ENCODE results near the gene SF3B6.

SF3B6 gene, protein sequence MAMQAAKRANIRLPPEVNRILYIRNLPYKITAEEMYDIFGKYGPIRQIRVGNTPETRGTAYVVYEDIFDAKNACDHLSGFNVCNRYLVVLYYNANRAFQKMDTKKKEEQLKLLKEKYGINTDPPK

DNA sequence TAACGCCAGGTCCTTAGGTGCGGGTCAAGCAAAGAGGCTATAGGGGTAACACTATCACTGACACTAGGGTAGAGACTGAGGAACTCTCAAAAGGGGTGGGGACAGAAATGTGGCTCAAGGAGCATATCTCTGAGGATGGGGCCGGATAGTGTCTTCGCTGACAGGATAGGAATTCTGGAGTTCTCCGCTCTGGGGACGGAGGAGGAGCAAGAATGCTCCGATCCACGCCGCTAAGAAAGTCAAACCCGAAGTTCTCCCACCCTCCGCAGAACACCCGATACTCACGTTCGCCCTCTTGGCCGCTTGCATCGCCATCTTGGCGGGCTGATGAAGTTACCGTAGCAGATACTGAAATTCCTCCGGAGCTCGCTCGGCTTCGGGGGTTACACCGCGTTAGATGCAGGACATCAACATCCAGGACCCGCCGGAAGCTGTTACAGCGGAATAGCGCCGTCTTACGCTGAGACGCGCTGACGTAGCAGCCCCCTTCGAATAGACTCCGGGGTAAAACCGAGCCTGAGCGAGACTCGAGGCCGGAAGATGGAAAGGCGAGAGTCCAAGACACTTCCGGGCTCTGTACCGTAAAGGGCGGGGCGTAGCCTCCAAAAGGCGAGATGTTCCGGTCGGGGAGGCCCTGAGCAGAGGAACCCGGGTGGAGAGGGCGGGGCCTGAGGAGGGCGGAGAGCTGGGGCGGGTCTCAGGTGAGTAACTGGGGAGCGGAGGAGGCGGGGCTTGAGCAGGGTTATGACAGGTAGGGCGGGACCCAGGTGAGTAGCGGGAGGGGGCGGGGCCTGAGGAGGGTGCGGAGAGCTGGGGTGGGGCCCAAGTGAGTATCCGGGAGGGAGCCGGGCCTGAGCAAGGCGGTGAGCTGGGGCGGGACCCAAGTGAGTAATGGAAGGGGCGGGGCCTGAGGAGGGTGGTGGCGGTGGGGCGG lies at the start of gene SF3B6:
Gene SF3B6, minus strand, starts transcription at position 412 of the 934 bp plus-strand sequence. Its CDS starts 97 bp downstream, at position 315.
- no peaks in the 10 kb centered on the region for H3K9me3 ChIP-seq (ENCODE audit: insufficient read depth, low read length)
- H3F3A ChIP-seq (ENCODE audit: insufficient read depth), result peaks cover 5% of the 10 kb centered on the region; the same call in 1 of the 2 replicates
- H3K4me3 ChIP-seq (ENCODE audit: insufficient read depth, low read length, poor library complexity, severe bottlenecking), result peak within 1 kb of the TSS; percentile 76
- H3K79me2 ChIP-seq (ENCODE audit: insufficient read depth, low read length), result peaks cover 32% of the 10 kb centered on the region
- H3K36me3 ChIP-seq (ENCODE audit: low read length), result peaks cover 9% of the 10 kb centered on the region; the same call in 1 of the 2 replicates
- peak within 1 kb of the TSS; percentile 80 for H3K4me2 ChIP-seq (ENCODE audit: low read depth, low read length, poor library complexity, severe bottlenecking)
- H3K27me3 ChIP-seq (ENCODE audit: low read length), result no peaks in the 10 kb centered on the region
- no peaks in the 10 kb centered on the region for H4K20me1 ChIP-seq (ENCODE audit: low read depth, low read length)
- H2AFZ ChIP-seq (ENCODE audit: low read depth, low read length, severe bottlenecking), result peak within 1 kb of the TSS; percentile 64
- no peaks in the 10 kb centered on the region for H3K9me2 ChIP-seq (replicated peaks; ENCODE audit: insufficient read depth, low read length)
- H3K27ac ChIP-seq (ENCODE audit: low read depth, low read length), result peak within 1 kb of the TSS; percentile 25; the same call in 1 of the 2 replicates
- peak within 1 kb of the TSS; percentile 67 for H3K9ac ChIP-seq (ENCODE audit: low read length)
- TF ChIP-seq EZH2phosphoT487 (conservative IDR thresholded peaks at IDR 0.05; ENCODE audit: low read length), result no peak
- TF ChIP-seq, protein P1, sequence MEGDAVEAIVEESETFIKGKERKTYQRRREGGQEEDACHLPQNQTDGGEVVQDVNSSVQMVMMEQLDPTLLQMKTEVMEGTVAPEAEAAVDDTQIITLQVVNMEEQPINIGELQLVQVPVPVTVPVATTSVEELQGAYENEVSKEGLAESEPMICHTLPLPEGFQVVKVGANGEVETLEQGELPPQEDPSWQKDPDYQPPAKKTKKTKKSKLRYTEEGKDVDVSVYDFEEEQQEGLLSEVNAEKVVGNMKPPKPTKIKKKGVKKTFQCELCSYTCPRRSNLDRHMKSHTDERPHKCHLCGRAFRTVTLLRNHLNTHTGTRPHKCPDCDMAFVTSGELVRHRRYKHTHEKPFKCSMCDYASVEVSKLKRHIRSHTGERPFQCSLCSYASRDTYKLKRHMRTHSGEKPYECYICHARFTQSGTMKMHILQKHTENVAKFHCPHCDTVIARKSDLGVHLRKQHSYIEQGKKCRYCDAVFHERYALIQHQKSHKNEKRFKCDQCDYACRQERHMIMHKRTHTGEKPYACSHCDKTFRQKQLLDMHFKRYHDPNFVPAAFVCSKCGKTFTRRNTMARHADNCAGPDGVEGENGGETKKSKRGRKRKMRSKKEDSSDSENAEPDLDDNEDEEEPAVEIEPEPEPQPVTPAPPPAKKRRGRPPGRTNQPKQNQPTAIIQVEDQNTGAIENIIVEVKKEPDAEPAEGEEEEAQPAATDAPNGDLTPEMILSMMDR (IDR thresholded peaks at IDR 0.05; ENCODE audit: insufficient read depth, low read length, poor library complexity, severe bottlenecking), result no peak

DNA sequence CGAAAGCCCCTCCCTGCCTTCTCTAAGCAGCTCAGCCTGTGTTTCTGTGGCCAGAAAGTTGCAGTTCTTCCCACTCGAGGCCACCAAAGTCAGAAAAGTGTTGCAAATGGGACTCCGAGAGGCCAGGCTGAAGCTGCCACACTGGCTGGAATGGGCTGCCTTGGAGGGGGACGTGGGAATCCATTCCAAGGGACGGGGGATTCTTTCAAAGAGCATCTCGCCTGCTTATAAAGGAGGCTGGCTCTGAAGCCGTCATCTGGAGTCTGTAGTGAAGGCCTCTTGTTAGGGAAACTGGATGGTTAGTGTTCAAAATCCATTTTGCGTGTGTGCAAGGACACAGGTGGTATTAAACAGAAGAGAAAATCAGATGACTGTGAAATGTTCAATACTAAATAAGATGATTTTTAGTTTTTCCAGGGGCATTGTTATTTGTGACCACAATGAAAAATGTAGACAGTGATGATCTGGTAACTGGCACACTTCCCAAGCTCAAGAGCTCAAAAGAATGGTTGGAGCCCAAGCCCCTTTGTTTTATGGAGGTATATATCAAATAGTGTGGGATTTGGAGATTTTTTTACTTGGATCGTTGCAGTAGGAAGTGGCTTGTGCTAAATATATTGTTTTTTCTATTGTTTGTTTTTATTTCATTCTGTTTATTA lies 47.9 kb upstream of the SF3B6 start:
- TF ChIP-seq, protein P1 (IDR thresholded peaks at IDR 0.05; ENCODE audit: insufficient read depth, low read length, poor library complexity, severe bottlenecking), result no peak
- TF ChIP-seq EZH2phosphoT487 (conservative IDR thresholded peaks at IDR 0.05; ENCODE audit: low read length), result no peak
- Histone ChIP-seq H3K9me3 (ENCODE audit: insufficient read depth, low read length) (no peaks in the 10 kb centered on the region), H3K9ac (ENCODE audit: low read length) (peak overlapping the region; percentile 81), H2AFZ (ENCODE audit: low read depth, low read length, severe bottlenecking) (peak overlapping the region; percentile 60), H3K27me3 (ENCODE audit: low read length) (no peaks in the 10 kb centered on the region), H3K79me2 (ENCODE audit: insufficient read depth, low read length) (peaks cover 9% of the 10 kb centered on the region), H3K9me2 (replicated peaks; ENCODE audit: insufficient read depth, low read length) (no peaks in the 10 kb centered on the region), H4K20me1 (ENCODE audit: low read depth, low read length) (no peaks in the 10 kb centered on the region), H3K36me3 (ENCODE audit: low read length) (no peaks in the 10 kb centered on the region), H3K4me3 (ENCODE audit: insufficient read depth, low read length, poor library complexity, severe bottlenecking) (peak overlapping the region; percentile 71), H3K4me2 (ENCODE audit: low read depth, low read length, poor library complexity, severe bottlenecking) (peak overlapping the region; percentile 82), H3F3A (ENCODE audit: insufficient read depth) (peaks cover 16% of the 10 kb centered on the region), H3K27ac (ENCODE audit: low read depth, low read length) (peak overlapping the region; percentile 56)

DNA sequence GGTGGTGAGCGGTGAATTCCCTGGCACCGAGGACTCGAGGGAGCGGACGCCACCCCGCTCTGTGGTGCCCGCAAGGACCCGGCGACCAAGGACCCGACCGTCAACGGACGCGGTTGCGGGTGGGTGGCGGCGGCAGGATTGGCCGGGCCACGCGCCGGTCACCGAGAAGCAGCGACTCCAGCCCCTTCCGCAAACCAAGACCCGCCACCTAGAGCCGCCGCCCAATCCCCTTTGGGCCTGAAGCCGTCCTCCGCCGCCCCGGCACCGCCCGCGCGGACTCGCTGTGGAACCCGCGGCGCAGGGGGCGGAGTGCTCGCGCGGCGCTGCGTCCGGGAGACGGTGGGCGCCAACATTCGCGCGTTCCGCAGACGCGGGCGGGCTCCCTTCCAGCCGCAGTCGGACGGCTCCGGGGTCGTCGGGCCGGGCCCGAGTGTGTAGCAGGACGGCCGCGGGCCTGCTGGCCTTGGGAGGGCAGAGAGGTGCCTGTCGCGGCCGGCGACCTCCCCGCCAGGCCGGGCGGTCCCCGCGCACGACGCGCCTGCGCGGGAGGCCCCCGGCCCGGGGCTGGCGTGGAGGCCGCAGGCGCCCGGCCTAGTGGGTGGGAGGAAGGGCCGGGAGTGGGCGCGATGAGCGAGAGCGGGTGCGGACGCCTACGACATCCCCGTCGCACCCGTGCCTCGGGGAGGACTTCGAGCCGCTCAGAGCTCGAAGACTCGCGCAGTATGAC lies 47.2 kb upstream of the SF3B6 start, which contains the start of the genes FAM228B and PFN4:
Gene FAM228B, plus strand, starts transcription at position 275 of the 727 bp plus-strand sequence. CDS start 893 bp downstream, outside the sequence.
Gene PFN4, minus strand, starts transcription at position 140 of the 727 bp plus-strand sequence. CDS start 799 bp downstream, outside the sequence.
- no peaks in the 10 kb centered on the region for H3K9me3 ChIP-seq (ENCODE audit: insufficient read depth, low read length)
- H3F3A ChIP-seq (ENCODE audit: insufficient read depth), result peaks cover 16% of the 10 kb centered on the region
- TF ChIP-seq, protein P1 (IDR thresholded peaks at IDR 0.05; ENCODE audit: insufficient read depth, low read length, poor library complexity, severe bottlenecking), result no peak
- TF ChIP-seq EZH2phosphoT487 (conservative IDR thresholded peaks at IDR 0.05; ENCODE audit: low read length), result no peak
- no peaks in the 10 kb centered on the region for H4K20me1 ChIP-seq (ENCODE audit: low read depth, low read length)
- peak within 1 kb of the TSS; percentile 56 for H3K27ac ChIP-seq (ENCODE audit: low read depth, low read length)
- H3K4me2 ChIP-seq (ENCODE audit: low read depth, low read length, poor library complexity, severe bottlenecking), result peak within 1 kb of the TSS; percentile 82
- H3K79me2 ChIP-seq (ENCODE audit: insufficient read depth, low read length), result peaks cover 9% of the 10 kb centered on the region
- no peaks in the 10 kb centered on the region for H3K36me3 ChIP-seq (ENCODE audit: low read length)
- H3K9ac ChIP-seq (ENCODE audit: low read length), result peak within 1 kb of the TSS; percentile 81
- H2AFZ ChIP-seq (ENCODE audit: low read depth, low read length, severe bottlenecking), result peak within 1 kb of the TSS; percentile 82
- H3K27me3 ChIP-seq (ENCODE audit: low read length), result no peaks in the 10 kb centered on the region
- H3K9me2 ChIP-seq (replicated peaks; ENCODE audit: insufficient read depth, low read length), result no peaks in the 10 kb centered on the region
- peak within 1 kb of the TSS; percentile 71 for H3K4me3 ChIP-seq (ENCODE audit: insufficient read depth, low read length, poor library complexity, severe bottlenecking)

Measured in SU-DHL-6 (cell line).